T-helper 22 cell (primary cell): ENCODE results near the gene RBM28.
"Not testable (repeated sequence)": the region's sequence is repeated elsewhere in the genome, so short reads cannot be mapped to it uniquely, and the experiment has no call there.

Experiments used
- DNase-seq: peaks from one replicate; pipeline ENCODE4 v3.0.0-alpha.2; 2020; ENCODE audit warnings: low read depth

The RBM28 gene

DNA sequence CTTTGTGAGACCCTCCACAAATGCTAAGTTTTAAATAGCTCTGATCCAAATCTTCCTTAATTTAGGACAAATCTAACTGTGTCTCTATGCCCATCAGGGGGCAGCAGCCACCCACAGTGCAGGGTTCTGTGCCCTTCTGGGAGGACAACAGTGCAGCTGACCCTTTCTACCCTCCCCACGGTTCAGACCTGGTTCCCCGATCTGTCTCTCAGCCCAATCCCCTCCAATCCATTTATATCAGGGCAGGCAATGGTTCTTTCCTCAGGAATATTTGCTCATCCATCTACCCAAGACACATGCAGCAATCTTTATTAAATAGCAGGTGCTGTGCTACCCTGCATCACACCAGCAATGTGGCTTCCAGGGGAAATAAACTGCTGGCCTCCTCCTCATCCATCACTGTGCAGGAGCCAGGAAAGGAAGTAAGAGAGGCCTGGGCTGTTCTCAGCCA is 4.0 kb upstream of the RBM28 start:
- DNase-seq: no peak

DNA sequence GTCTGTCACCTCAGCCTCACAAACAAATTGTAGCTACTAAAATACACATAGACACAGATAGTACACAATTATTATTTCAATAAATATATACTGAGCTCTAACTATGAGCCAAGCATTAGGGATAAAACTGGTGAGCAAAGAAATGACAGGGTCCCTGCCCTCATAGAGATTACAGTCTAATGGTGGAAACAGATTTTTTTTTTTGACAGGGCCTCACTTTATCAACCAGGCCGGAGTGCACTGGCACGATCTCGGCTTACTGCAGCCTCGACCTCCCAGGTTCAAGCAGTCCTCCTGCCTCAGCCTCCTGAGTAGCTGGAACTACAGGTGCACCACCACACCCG is 695 bp upstream of the RBM28 start:
- DNase-seq: no peak

GRCh38 chr7:128341733-128342132 is 2.0 kb downstream of the RBM28 start:
- DNase-seq: no peak

GRCh38 chr7:128335730-128336129 is 8.0 kb downstream of the RBM28 start:
- no peak for DNase-seq

GRCh38 chr7:128324368-128324680 is 19.4 kb downstream of the RBM28 start:
- no peak for DNase-seq

DNA sequence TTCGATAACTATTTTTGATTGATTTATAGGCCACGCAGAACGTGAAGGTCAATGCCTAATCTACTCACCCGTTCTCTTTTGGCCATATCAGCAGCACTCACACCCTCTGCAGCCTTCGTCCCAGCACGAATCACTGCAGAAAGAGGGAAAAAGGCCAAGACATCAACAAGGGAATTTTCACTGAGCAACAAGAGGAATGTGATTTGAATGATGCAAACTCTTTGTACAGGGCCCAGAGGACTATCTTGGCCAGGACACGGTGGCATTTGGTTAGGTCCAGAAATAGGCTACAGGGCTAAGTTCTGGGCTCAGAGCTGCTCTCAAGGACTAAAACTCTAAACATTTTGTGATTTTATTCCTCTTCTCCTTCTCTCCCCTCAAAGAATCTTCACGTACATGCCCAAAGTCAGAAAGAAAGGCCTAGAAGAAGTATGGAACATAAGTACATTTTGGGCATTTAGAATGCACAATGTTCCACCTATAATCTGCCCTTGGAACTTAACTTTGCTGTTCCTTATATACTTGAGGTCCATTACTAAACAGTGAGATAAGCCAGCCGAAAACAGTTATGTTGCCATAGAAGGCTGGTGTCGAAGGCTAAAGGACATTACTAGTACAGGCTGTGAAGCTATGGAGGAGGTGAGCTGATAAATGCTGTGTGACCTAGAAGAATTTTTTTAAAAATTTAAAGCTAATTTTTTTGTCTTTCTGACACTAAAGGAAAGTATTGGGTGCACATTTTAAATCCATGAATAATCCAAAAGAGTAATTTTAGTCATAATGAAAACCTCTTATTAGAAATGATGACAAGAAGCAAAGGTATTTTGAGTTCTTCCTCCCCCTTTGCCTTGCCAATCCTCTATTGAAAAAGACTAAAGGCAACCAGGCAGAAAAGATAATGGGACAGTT is 20.0 kb downstream of the RBM28 start:
- no peak for DNase-seq

DNA sequence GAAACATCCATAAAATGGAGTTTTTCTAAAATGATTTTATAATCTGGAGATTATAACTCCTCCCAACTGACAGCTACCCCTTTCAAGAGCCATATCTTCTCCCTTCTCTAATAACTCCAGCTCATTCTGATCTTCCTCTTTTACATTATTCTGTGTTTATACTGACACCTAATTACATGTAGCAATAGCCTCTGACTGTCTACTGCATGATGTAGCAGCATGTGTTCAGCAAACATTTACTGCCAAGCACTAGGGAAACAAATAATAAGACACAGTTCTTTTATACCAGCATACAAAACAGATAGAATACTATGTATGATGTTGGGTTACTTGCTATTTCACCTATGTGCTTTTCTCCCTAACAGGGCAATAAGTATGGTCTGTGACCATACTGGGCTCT is 20.7 kb downstream of the RBM28 start:
- no peak for DNase-seq

DNA sequence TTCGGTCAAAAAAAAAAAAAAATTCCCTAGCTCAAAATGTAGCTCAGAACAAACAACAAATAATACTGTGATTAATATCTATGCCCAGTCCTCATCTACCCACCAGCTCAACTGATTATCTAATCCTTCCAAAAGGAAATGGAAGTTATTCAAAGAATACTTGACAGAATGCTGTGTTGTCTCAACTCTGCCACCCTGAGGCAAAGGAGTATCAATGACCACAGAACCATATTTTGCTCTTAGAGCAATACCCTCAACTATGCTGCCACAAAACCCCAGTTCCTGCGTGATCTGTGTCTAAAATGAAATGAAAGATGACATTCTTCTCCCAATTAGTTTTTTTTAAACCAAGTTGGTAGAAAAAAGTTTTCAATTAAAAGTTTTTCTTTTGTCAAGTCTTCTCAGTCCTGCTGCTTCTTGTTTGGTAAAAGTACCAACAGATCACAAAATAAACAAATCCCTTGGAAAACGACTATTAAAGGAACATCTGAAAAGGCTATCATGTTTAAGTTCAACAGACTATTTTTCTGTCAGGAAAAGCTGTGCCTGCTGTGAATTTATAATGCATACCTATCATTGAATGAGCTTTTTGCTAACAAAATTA is 21.6 kb downstream of the RBM28 start:
- no peak for DNase-seq

GRCh38 chr7:128321044-128321422 is 22.7 kb downstream of the RBM28 start:
- no peak for DNase-seq

DNA sequence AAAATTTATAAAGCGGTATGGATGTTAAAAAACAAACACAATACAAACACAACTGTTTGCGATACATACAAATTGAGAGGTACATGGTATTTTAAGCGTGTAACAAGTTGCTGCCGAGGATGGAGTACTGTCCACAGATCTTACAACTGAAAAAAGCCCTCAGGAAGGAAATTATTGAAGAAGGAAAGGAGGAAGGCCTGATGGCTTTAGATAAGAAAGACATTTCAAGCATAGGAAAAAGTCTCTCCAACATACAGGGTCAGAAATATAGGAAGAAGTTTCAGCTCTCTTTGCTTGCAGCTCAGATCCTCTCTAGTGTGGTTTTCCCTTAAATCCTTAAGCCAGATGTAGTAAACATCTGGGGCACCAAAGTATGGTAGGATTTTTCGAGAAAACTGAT is 25.0 kb downstream of the RBM28 start:
- DNase-seq: no peak

DNA sequence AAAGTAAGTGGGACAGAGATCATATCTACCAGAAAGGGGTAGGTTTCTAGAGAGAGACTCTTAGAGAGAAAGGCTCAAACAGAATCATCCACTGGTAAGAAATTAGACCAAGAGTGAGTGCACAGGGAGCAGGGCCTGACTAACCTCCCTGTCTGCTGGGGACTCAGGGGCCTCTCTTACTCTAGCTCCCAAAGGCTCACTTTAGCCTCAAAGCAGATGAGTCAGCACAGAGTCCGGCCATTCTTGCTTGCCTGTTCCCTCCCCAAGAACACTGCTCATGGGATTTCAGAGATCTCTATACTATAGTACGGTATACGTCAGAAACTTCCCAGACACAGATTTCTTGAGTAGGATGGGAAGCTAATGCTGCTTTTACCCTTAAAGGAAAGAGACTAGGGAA is 32.7 kb downstream of the RBM28 start:
- no peak for DNase-seq

DNA sequence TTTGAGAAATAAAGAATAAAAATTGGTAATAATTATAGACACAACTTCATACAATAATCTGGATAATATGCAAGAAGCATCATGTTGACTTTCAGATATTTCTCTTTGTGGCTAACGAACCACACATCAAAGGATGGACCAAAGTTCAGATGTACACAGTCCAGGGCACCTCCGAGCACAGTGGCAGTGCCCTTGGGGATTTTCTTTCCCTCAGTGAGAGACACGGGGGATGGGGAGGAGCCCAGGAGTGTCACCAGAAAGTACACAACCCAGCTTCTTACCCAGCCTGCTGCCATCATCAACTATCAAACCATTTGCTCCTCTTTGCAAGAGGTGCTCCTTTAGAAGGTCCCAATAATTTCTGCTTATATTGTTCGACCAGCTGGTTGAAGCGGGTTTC is 33.2 kb downstream of the RBM28 start:
- no peak for DNase-seq

- no peak for DNase-seq
These were observed 33.7 kb downstream of the RBM28 start for GRCh38 chr7:128309976-128310375.

GRCh38 chr7:128309124-128309523 is 34.6 kb downstream of the RBM28 start:
- DNase-seq: no peak

DNA sequence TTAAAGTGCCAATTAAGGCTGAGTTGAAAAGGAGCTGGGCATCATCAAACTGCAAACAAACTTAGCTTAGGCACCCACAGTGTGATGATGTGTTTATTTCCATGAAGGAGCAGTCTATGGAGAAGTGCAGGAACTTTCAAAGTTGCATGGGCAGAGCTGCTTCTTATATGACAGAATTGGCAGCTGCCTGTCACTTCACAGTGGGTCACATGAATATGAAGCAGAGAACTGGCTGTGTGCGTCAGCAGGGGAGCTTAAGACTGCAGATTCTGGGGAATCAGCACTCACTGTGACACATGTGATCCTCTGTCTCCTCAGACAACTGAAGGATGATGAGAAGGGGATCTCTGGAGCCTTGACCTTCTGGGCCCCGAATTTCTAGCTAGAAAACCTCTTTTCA is 36.6 kb downstream of the RBM28 start:
- no peak for DNase-seq

- DNase-seq: no peak
These were observed 39.5 kb downstream of the RBM28 start for GRCh38 chr7:128304212-128304611.

- DNase-seq: no peak
These were observed 40.1 kb downstream of the RBM28 start for GRCh38 chr7:128303643-128304042.

- no peak for DNase-seq
These were observed 40.6 kb downstream of the RBM28 start for GRCh38 chr7:128303133-128303532.

DNA sequence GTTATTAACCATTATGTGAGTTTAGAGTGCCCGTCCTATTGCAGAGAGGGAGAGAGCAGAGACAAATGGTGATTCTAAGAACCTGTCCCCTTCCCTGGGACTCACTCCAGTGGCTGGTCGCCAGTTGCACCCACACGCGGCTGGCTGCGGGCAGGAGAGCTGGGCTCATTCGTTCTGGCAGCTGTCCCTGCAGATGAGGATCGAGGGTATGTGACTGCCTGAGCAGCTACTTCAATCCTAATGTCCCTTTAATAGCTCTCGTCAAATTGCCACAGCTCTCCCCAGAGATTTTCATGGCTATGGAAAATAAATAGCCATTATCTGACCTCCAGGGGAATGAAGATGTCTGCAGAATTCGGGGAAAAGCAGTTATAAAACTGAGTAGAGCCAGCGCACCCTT is 41.6 kb downstream of the RBM28 start:
- DNase-seq: no peak

DNA sequence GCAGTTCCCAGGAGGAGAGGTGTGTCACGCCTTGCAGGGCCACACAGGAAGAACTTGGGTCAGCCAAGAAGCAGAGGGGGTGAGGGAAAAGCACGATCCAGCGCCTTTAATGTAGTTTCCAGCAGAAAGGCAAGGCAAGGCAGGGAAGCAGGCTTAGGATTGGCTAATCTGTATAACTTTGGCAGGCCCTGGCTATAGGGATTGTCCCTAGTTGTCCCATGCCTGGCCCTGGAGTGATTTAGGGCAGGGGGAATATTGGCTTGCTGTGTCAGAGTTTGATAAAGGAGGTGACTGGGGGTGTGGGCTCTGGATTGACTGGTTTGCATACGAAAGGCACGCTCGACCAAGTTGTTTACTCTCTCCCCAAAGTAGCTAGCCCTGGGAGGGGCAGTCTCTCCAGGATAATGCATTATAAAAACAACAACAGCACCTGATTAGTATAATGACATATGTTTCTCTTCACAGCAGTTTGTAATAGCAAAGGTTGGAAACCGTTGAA is 44.5 kb downstream of the RBM28 start:
- DNase-seq: no peak

DNA sequence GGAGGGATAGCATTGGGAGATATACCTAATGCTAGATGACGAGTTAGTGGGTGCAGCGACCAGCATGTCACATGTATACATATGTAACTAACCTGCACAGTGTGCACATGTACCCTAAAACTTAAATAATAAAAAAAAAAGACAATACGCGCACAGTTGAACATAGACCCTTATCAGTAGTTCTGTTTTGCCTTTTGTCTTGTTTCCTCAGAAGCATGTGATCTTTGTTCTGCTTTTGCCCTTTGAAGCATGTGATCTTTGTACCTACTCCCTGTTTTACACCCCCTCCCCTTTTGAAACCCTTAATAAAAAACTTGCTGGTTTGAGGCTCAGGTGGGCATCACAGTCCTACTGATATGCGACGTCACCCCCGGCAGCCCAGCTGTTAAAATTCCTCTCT is 45.7 kb downstream of the RBM28 start:
- not testable (repeated sequence) for DNase-seq

DNA sequence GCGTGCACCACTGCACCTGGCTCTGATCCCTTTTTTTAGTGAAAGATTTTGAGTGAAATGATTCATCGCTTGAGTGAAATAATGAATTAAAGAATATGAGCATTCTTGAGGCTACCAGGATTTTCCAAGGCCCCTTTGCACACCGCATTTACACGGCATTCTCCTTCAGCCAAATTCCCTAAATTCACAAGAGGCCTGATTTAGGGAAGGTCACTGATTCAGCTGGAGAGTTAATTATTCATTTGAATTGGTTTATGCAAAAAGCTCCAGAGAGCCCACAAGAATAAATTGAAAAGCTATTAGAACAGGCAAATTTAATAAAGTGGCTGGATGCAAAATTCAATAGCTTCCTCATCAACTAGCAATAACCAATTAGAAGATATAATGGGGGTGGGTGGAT is 56.2 kb downstream of the RBM28 start:
- no peak for DNase-seq

GRCh38 chr7:128284102-128284501 is 59.6 kb downstream of the RBM28 start:
- no peak for DNase-seq
